Testis (tissue), 3 donors: Measurements from ENCODE around the gene NFATC3. TPM values are rescaled to one million over a fixed set of nuclear protein-coding genes. Genes with fewer than 3 reads are reported as not detected.

ENCODE experiments used
- DNase-seq: peaks from one replicate; pipeline ENCODE4 v3.0.0-alpha.2; 2019
- H3K27ac ChIP-seq, 2 donors: fragments of 200-600 bp; sonication (generic); one replicate each; pipeline ENCODE4 v1.5.1; 2019
- H3K27me3 ChIP-seq: fragments of 200-600 bp; sonication (generic); one replicate; pipeline ENCODE4 v1.5.1; 2019
- H3K36me3 ChIP-seq: fragments of 200-600 bp; sonication (generic); one replicate; pipeline ENCODE4 v1.5.1; 2017; ENCODE audit warnings: low read depth; ENCODE audit errors: missing control alignments
- H3K4me1 ChIP-seq: fragments of 200-600 bp; sonication (generic); one replicate; pipeline ENCODE4 v1.5.1; 2019
- H3K4me3 ChIP-seq, 2 donors: fragments of 200-600 bp; sonication (generic); one replicate each; pipeline ENCODE4 v1.5.1; 2017 to 2019
- H3K9me3 ChIP-seq: fragments of 200-600 bp; sonication (generic); one replicate; pipeline ENCODE4 v1.5.1; 2017
- POLR2A ChIP-seq: fragments of 450-650 bp; IDR thresholded peaks from one replicate; pipeline ENCODE4 v1.6.1; 2017; ENCODE audit warnings: antibody characterized with exemption, mild to moderate bottlenecking, moderate library complexity
- WGBS, 2 donors: methylation state at CpG; one replicate each; pipeline ENCODE4 v1.1.5; 2018; 5-methylcytosine and 5-hydroxymethylcytosine counted together
- intact Hi-C: fragments of 100-400 bp; cut with DNase I; formaldehyde crosslinking; loops from one replicate; pipeline ENCODE4 v1.15.1; 2023; ENCODE audit warnings: low total_unique reads
- polyA plus RNA-seq: library from polyadenylated mRNA; stranded (reverse); fragments of 350-450 nt; fragmentation: Illumina TruSeq; extraction: RNeasy Lipid Tissue Mini Kit (QIAGEN cat#74804); gene quantifications from one replicate; pipeline ENCODE4 v1.2.3, GENCODE V29; 2014; ENCODE audit warnings: low read depth, low replicate concordance; ENCODE audit not compliant: insufficient read depth
- total RNA-seq, 2 donors: library from RNA; depleted of rRNA; stranded (reverse); fragments of >200 nt; gene quantifications; one replicate each; pipeline ENCODE4 v1.2.3, GENCODE V29; 2016
- TF ChIP-seq, protein P1 (sequence below), 3 experiments: fragments of 450-650 bp in 2 of 3; fragments of 200-600 bp in 1 of 3; sonication (generic) in 1 of 3; IDR thresholded peaks; one replicate each; pipeline ENCODE4 v1.5.1; 2016 to 2019; ENCODE audit warnings: antibody characterized with exemption in 3 of 3, mild to moderate bottlenecking in 2 of 3, moderate library complexity in 1 of 3

NFATC3 gene
- total and polyA plus RNA-seq, 3 donors from 2014 or later = 78.0 to 115 (median 94.7) TPM

GRCh38 chr16:68197250-68197649 is 112.1 kb downstream of the NFATC3 start:
- Histone ChIP-seq H3K9me3 (no peaks in the 10 kb centered on the region), H3K4me1 (peaks cover 3% of the 10 kb centered on the region), H3K27me3 (no peaks in the 10 kb centered on the region), H3K36me3 (no peaks in the 10 kb centered on the region), H3K27ac (no peak overlapping the region), H3K4me3 (no peak overlapping the region)
- TF ChIP-seq POLR2A = no peak
- TF ChIP-seq, protein P1, sequence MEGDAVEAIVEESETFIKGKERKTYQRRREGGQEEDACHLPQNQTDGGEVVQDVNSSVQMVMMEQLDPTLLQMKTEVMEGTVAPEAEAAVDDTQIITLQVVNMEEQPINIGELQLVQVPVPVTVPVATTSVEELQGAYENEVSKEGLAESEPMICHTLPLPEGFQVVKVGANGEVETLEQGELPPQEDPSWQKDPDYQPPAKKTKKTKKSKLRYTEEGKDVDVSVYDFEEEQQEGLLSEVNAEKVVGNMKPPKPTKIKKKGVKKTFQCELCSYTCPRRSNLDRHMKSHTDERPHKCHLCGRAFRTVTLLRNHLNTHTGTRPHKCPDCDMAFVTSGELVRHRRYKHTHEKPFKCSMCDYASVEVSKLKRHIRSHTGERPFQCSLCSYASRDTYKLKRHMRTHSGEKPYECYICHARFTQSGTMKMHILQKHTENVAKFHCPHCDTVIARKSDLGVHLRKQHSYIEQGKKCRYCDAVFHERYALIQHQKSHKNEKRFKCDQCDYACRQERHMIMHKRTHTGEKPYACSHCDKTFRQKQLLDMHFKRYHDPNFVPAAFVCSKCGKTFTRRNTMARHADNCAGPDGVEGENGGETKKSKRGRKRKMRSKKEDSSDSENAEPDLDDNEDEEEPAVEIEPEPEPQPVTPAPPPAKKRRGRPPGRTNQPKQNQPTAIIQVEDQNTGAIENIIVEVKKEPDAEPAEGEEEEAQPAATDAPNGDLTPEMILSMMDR (IDR thresholded peaks at IDR 0.05) = no peak
- intact Hi-C loops = no loop called here
- DNase-seq = no peak
- 86 to 100% methylated on average over 2 of the region's 2 CpGs for WGBS, 2 donors

DNA sequence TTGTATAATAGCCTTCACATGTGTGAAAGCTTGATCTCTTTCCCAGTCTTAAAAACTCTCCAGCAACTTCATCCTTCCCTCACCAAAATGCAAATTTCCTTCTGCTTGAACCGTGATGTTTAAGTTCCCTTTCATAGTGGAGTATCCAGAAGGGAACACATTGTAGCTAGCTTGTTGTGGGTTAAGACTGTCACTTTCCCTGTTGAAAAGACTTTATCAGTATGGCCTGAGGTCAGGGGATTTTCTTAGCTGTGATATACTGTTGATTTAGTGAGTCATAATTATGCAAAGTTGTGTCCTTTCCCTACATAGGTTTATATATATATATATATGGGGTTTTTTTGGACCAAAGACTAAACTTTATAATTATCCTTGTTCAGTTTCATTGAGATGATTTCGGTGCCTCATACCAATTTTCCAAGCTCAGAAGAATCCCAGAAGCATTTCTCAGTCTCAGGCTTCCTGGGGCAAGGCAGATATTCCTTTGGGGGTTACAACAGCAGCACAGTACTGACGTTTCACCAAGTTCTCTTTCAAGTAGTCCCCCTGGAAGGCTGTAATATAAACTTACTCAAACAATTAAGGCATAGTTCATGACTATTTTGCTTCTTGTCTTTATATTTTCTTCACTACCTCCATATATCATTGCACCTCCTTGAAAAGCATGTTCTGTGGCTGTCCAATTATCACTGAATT is 115.1 kb downstream of the NFATC3 start:
- 46 to 58% methylated on average over 3 of the region's 3 CpGs for WGBS, 2 donors
- DNase-seq = no peak
- Histone ChIP-seq H3K4me3 (no peak overlapping the region), H3K36me3 (no peaks in the 10 kb centered on the region), H3K27me3 (no peaks in the 10 kb centered on the region), H3K27ac (no peak overlapping the region), H3K4me1 (peaks cover 3% of the 10 kb centered on the region), H3K9me3 (no peaks in the 10 kb centered on the region)
- TF ChIP-seq POLR2A = no peak
- TF ChIP-seq, protein P1 (IDR thresholded peaks at IDR 0.05) = no peak
- intact Hi-C loops = no loop called here

DNA sequence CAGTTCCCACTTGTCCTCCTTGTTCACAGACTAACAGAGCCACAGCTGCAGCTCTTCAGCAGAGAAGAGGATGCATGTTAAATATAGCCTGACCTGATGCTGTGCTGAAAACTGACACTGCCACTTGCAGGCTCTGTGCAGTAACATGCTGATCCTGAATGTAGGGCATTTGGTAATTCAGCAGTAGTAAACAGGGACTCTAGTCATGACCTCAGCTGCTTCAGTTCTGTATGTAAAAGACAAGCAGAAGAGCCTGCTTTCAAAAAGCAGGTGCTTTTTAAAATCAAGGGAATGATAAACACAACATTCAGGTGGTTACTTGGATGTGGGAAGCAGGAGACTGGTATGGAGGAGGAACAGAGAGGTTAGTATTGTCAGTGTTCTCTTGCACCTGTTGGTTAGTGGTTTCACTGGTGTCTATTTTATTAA is 116.9 kb downstream of the NFATC3 start:
- no peaks in the 10 kb centered on the region for H3K9me3 ChIP-seq
- no peak for DNase-seq
- no peak overlapping the region for H3K27ac ChIP-seq
- intact Hi-C loops = no loop called here
- no peak overlapping the region for H3K4me3 ChIP-seq
- H3K27me3 ChIP-seq = no peaks in the 10 kb centered on the region
- H3K36me3 ChIP-seq = no peaks in the 10 kb centered on the region
- TF ChIP-seq, protein P1 (IDR thresholded peaks at IDR 0.05) = no peak
- no peak for TF ChIP-seq POLR2A
- peaks cover 3% of the 10 kb centered on the region for H3K4me1 ChIP-seq

GRCh38 chr16:68206245-68206644 is 121.1 kb downstream of the NFATC3 start:
- Histone ChIP-seq H3K4me3 (no peak overlapping the region), H3K36me3 (no peaks in the 10 kb centered on the region), H3K4me1 (no peaks in the 10 kb centered on the region), H3K9me3 (no peaks in the 10 kb centered on the region), H3K27me3 (no peaks in the 10 kb centered on the region), H3K27ac (no peak overlapping the region)
- intact Hi-C loops = no loop called here
- TF ChIP-seq, protein P1 (IDR thresholded peaks at IDR 0.05) = no peak
- TF ChIP-seq POLR2A = no peak
- 87 to 95% methylated on average over 2 of the region's 2 CpGs for WGBS, 2 donors
- no peak for DNase-seq

- no peaks in the 10 kb centered on the region for H3K9me3 ChIP-seq
- no peak overlapping the region for H3K27ac ChIP-seq
- TF ChIP-seq, protein P1 (IDR thresholded peaks at IDR 0.05) = no peak
- TF ChIP-seq POLR2A = no peak
- 71 to 77% methylated on average over 3 of the region's 3 CpGs for WGBS, 2 donors
- no peak overlapping the region for H3K4me3 ChIP-seq
- no peaks in the 10 kb centered on the region for H3K36me3 ChIP-seq
- H3K27me3 ChIP-seq = no peaks in the 10 kb centered on the region
- no peak for DNase-seq
- H3K4me1 ChIP-seq = no peaks in the 10 kb centered on the region
- intact Hi-C loops = no loop called here
Measured at GRCh38 chr16:68214726-68215125, 129.6 kb downstream of the NFATC3 start.
